GM10847 (cell line): ENCODE data around the gene SLC5A8.

Experiments
- POLR2A ChIP-seq: IDR thresholded peaks from 2 replicates; pipeline ENCODE4 v1.6.1; 2011; ENCODE audit not compliant: insufficient read length; ENCODE audit errors: extremely low read depth

The SLC5A8 gene

DNA sequence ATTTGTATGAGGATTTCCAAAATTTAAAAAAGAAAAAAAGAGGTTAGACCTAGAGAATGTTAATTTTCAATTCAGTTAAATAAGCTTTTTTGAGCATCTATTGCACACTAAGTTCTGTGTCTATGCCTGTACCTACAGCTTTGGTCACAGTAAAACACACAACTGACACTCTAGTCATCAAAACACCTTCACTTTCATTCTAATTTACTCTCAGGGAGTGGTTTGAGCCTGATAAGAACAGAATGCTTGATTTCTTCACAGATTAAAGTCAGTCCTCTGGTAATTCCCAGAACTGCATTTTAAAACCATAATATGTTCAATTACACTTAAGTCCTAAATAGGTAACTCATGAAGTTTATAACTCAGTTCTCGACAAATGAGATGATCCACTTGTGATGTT is 9.2 kb downstream of the SLC5A8 start:
- no peak for TF ChIP-seq POLR2A

DNA sequence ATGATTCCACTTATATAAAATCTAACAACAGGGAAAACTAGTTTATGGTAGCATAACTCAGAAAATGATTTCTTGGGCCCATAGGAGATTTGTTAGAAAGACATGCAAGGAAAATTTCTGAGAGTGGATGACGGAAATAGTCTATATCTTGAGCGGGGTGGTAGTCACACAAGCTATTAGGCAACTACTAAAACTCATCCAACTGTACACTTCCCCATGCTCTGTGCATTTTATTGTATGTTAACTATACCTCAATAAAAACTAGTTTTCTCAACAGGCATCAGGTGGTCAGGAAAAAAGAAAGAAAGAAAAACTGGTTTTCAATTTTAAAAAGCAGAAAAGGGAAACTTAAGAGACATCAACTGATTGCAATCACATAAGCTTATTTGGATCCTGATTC is 9.9 kb downstream of the SLC5A8 start:
- no peak for TF ChIP-seq POLR2A

DNA sequence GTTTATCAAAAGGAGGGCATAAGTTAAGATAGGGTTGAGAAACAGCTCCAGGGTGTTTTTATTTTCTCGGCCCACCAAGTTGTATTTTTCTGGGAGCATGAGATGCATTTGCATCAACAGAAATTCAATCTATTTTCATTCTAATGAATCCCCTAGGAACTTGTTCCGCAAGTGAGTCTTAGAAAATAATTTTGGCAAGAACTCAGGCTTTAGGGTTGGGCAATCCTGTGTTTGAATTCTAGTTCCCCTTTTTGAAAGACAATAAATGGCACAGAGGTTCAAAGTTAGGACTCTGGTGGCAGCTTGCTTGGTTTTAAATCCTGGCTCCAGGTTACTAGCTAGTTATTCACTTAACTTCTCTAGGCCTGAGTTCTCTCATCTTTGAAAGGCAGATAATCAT is 23.7 kb downstream of the SLC5A8 start:
- TF ChIP-seq POLR2A: no peak

- TF ChIP-seq POLR2A: no peak
Measured at GRCh38 chr12:101181776-101182175, 28.3 kb downstream of the SLC5A8 start.

DNA sequence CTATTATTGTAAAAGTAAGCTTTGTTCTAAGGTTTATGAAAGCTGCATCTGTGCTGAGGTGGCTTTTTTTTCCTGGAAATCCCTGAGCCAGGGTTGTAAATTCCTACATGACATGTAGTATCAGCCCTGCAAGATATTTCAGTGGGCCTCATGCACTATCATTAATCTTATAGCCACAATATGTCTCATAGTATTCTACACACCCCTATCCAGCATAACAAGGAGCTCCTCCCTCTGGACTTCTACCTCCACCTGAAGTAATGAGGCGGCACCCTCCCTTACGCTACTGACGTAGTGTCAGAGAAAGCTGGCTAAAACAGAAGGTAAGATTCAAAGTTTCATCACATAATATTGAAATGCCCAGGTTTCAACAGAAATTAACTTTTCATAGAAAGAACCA is 35.5 kb downstream of the SLC5A8 start:
- TF ChIP-seq POLR2A: no peak

DNA sequence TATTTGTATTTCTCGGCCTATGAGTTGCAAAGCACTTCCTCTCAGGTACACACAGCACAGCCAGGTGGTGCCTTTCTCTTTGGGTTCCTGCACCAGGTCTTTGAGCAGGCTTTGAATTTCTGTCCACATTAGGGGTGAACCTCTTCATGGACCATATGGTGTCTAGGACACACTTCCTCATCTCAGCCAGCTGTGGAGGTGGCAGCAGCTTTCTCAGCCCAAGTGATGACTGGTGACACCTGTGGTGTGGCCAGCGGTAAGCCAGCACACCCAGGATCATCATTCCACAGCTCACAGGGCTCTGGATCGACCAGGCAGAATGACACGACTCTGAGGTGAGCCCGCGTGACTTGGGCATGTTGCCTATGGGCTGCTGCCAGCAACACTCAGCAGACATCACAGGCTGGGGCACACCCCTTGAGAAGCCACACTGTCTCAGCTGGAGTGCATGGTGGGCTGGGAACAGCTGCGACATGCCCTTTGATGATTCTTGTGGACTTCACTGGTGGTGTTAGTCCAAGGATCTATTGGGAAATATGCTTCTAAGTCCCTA is 36.8 kb downstream of the SLC5A8 start:
- TF ChIP-seq POLR2A: no peak

DNA sequence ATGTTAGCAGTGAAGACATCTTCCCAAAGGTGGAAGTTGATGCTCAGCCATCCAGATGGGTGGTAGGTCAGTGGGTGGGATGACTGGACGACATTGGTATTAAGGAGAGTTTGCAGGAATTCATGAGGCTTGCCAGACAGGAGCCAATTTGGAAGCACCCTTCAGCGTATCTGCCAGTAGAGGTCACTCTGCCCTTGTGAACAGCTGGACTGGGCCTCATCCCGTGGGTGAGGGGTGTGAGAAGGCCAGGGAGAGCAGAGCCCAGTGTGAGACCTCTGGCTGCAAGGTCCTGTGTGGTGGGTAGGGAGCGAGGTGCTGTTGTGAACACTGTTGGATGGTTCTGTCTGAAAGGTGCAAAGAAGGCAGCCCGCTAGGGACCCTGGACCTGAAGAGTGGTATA is 37.7 kb downstream of the SLC5A8 start:
- no peak for TF ChIP-seq POLR2A

DNA sequence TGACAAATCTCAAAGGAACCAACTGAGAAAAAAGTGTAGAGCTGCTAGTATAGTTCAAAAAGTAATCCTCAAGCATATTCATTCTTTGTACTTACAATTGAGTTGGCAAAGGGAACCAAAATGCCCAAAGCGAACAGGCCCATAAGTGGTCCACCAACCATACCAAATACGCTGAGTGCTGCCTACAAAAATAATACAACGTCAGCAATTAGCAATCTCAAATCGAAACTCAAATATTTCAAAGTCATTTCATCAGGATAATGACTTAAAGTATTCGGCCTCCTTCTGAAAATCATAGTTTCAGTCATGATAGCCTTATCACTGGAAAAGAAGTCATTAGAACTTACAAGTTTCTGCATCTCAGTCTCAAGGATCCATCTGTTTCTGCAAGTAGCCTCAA is 42.0 kb downstream of the SLC5A8 start:
- no peak for TF ChIP-seq POLR2A

DNA sequence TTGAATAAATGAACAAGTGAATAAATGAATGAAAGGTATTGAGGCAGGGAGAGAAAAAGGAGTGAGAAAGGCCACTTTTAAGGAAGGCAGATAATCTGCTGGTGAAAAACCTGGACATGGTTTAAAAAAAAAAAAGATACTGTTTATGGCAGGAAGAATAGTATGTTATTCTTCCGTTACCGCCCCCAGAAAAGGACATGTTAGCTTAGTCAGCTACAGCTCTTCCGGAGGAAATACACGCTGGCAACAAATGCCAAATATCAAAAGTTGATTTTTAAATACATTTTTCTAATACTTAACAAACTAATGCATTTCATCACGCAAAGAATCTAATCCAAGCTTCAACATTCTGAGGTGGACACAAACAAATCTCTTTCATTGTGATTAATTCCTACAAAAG is 43.2 kb downstream of the SLC5A8 start:
- TF ChIP-seq POLR2A: no peak

GRCh38 chr12:101165319-101165718 is 44.7 kb downstream of the SLC5A8 start:
- TF ChIP-seq POLR2A: no peak

DNA sequence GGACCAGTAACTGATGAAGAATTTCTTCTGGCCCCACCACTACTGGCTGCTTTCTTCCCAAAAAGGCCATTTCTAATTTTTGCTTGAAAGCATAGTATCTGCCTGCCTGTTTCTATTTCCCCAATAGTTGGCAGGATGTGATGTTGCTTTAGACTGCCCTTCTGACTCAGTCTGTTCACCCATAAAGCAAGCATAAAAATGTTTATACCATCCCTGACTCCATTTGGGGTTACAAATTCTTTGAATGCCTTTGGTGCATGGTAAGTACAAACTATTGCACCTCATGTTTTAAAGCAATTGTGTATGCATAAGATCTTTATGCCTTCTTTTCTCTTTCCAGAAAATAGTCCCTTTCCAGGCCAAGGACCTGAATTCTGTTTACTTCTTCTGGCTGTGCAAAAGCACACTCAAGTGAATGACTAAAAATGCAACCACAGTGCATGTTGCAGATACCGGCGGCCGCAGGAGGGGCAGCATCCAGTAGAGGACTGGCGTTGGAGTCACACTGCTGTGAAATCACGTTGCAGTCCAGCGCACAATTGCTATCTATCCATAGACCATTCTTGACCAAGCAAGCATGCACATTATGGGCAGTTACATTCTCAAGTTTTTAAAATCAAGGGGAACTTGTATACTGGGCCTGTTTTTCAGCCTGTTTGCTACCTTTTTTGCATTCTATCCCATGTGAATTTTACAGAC is 82.4 kb downstream of the SLC5A8 start:
- TF ChIP-seq POLR2A: no peak

GRCh38 chr12:101117842-101118241 is 92.2 kb downstream of the SLC5A8 start:
- no peak for TF ChIP-seq POLR2A

GRCh38 chr12:101116911-101117310 is 93.1 kb downstream of the SLC5A8 start:
- no peak for TF ChIP-seq POLR2A

GRCh38 chr12:101115326-101115725 is 94.7 kb downstream of the SLC5A8 start:
- no peak for TF ChIP-seq POLR2A

- TF ChIP-seq POLR2A: no peak
Measured at GRCh38 chr12:101111441-101111840, 98.6 kb downstream of the SLC5A8 start.

- TF ChIP-seq POLR2A: no peak
Measured at GRCh38 chr12:101110866-101111265, 99.2 kb downstream of the SLC5A8 start.

GRCh38 chr12:101108130-101108529 is 101.9 kb downstream of the SLC5A8 start:
- no peak for TF ChIP-seq POLR2A
